Measurements from ENCODE around the gene CCDC188. TPM values are rescaled to one million over a fixed set of nuclear protein-coding genes. Genes with fewer than 3 reads are reported as not detected.

Gene CCDC188
- total RNA-seq, 1 experiment from 2014 or later, result 0.69 TPM

GRCh38 chr22:20135265-20135664 lies 15.6 kb downstream of the CCDC188 start:
- no peak for DNase-seq (ENCODE audit: low read depth)

- no peak for DNase-seq (ENCODE audit: low read depth)
Observed at GRCh38 chr22:20133930-20134549, 16.8 kb downstream of the CCDC188 start.

GRCh38 chr22:20132686-20133246 lies 18.1 kb downstream of the CCDC188 start:
- no peak for DNase-seq (ENCODE audit: low read depth)

- no peak for DNase-seq (ENCODE audit: low read depth)
Observed at GRCh38 chr22:20131859-20132685, 18.8 kb downstream of the CCDC188 start.

- DNase-seq (ENCODE audit: low read depth), result no peak
Observed at GRCh38 chr22:20131597-20131858, 19.3 kb downstream of the CCDC188 start, which contains the start of gene ZDHHC8. TSS of gene ZDHHC8 (plus strand) at chr22:20131804. CDS start at chr22:20131948, 144 bp downstream.

GRCh38 chr22:20130731-20131596 lies 19.9 kb downstream of the CCDC188 start:
- DNase-seq (ENCODE audit: low read depth), result peak; percentile 70

- no peak for DNase-seq (ENCODE audit: low read depth)
Observed at GRCh38 chr22:20130319-20130718, 20.5 kb downstream of the CCDC188 start.

GRCh38 chr22:20129747-20130014 lies 21.2 kb downstream of the CCDC188 start:
- DNase-seq (ENCODE audit: low read depth), result no peak

- peak; percentile 42 for DNase-seq (ENCODE audit: low read depth)
Observed at GRCh38 chr22:20128902-20129746, 21.7 kb downstream of the CCDC188 start.

GRCh38 chr22:20128619-20128901 lies 22.3 kb downstream of the CCDC188 start:
- no peak for DNase-seq (ENCODE audit: low read depth)

- DNase-seq (ENCODE audit: low read depth), result no peak
Observed at GRCh38 chr22:20127869-20128618, 22.8 kb downstream of the CCDC188 start.

GRCh38 chr22:20127318-20127868 lies 23.5 kb downstream of the CCDC188 start:
- no peak for DNase-seq (ENCODE audit: low read depth)

GRCh38 chr22:20126284-20127029 lies 24.4 kb downstream of the CCDC188 start:
- no peak for DNase-seq (ENCODE audit: low read depth)

- DNase-seq (ENCODE audit: low read depth), result no peak
Observed at GRCh38 chr22:20125201-20126174, 25.4 kb downstream of the CCDC188 start.

- no peak for DNase-seq (ENCODE audit: low read depth)
Observed at GRCh38 chr22:20124083-20124787, 26.6 kb downstream of the CCDC188 start.

- DNase-seq (ENCODE audit: low read depth), result no peak
Observed at GRCh38 chr22:20123366-20124082, 27.3 kb downstream of the CCDC188 start.

GRCh38 chr22:20121856-20122415 lies 28.9 kb downstream of the CCDC188 start:
- no peak for DNase-seq (ENCODE audit: low read depth)
